Measurements from ENCODE around the gene CALML6. TPM values are rescaled to one million over a fixed set of nuclear protein-coding genes. Genes with fewer than 3 reads are reported as not detected.

Gene CALML6
- total and polyA plus RNA-seq, 10 of the 15 experiments (the other 5 are each of a cell fraction or from before 2014, with no cell fraction given), result 0.07 to 1.3 (median 0.21) TPM; not detected in 5

DNA sequence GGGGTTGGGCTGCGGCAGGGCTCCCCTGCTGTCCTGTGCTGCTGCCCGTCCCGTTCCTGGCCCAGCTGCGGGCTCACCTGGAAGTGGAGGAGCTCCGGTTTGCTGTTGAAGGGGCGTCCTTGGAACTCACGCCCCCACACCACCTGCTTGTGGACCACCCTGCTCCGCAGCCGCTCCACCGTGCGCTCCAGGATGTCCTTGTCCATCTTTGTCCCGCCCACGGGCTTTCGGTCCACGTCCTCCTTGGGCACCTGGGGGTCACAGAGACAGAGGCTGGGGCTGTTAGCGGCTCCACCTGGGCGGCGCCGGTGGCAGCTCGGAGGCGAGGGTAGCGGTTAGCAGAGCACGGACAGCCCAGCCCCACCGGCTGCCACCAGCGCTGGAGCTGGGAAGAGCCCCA is 49.8 kb downstream of the CALML6 start:
- H3K36me3 ChIP-seq (ENCODE audit: control insufficient read depth in 2 of 2, insufficient read depth in 2 of 2, low read length in 1 of 2), result no peaks in the 10 kb centered on the region
- H3K4me1 ChIP-seq (ENCODE audit: control insufficient read depth, insufficient read depth, low read length), result no peaks in the 10 kb centered on the region
- intact Hi-C loops (cut with micrococcal nuclease; ENCODE audit: unreplicated experiment), result loop anchor here (5.0 kb wide), 1 partner anchor 207 kb away; no protein-coding TSS in a partner anchor
- no peaks in the 10 kb centered on the region for H3K9me3 ChIP-seq (replicated peaks; ENCODE audit: control insufficient read depth, insufficient read depth, low read length)
- ChIA-PET CTCF (no interaction called here), POLR2A (no interaction called here), SMC1A (ENCODE audit: uncharacterized antibody, unreplicated experiment) (no interaction called here), RAD21 (ENCODE audit: unreplicated experiment) (no interaction called here)
- no peak overlapping the region for H3K4me3 ChIP-seq
- DNase-seq (ENCODE audit: low read depth, low spot score) (no peak), FAIRE-seq (no peak), ATAC-seq (no peak)
- peaks cover 0 to 3% of the 10 kb centered on the region in 2 experiments; a peak in 2 of 4 replicates for H3K27me3 ChIP-seq (replicated peaks in 1 of 2; ENCODE audit: control insufficient read depth in 2 of 2, insufficient read depth in 2 of 2, low read length in 1 of 2)
- TF ChIP-seq, protein P1, sequence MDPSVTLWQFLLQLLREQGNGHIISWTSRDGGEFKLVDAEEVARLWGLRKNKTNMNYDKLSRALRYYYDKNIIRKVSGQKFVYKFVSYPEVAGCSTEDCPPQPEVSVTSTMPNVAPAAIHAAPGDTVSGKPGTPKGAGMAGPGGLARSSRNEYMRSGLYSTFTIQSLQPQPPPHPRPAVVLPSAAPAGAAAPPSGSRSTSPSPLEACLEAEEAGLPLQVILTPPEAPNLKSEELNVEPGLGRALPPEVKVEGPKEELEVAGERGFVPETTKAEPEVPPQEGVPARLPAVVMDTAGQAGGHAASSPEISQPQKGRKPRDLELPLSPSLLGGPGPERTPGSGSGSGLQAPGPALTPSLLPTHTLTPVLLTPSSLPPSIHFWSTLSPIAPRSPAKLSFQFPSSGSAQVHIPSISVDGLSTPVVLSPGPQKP (IDR thresholded peaks at IDR 0.05; ENCODE audit: low read depth, low read length), result no peak
- TF ChIP-seq ZZZ3 (IDR thresholded peaks at IDR 0.05; ENCODE audit: control insufficient read depth, insufficient read length, low read depth), result no peak
- TF ChIP-seq EP300 (IDR thresholded peaks at IDR 0.05; ENCODE audit: borderline replicate concordance in 1 of 2, control insufficient read depth in 1 of 2, low read depth in 2 of 2, low read length in 2 of 2), result no peak
- TF ChIP-seq POU2F2 (IDR thresholded peaks at IDR 0.05; ENCODE audit: borderline replicate concordance, low read depth, low read length), result no peak
- no peak for TF ChIP-seq SUZ12 (IDR thresholded peaks at IDR 0.05; ENCODE audit: unreplicated experiment)
- TF ChIP-seq JUNB (IDR thresholded peaks at IDR 0.05), result no peak
- TF ChIP-seq BRCA1 (IDR thresholded peaks at IDR 0.05; ENCODE audit: low read depth, low read length), result no peak
- TF ChIP-seq NFYB (IDR thresholded peaks at IDR 0.05; ENCODE audit: insufficient read depth, low read depth, low read length), result no peak
- TF ChIP-seq, protein P2, sequence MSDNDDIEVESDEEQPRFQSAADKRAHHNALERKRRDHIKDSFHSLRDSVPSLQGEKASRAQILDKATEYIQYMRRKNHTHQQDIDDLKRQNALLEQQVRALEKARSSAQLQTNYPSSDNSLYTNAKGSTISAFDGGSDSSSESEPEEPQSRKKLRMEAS (IDR thresholded peaks at IDR 0.05; ENCODE audit: low read depth, low read length), result no peak
- no peak for TF ChIP-seq SIN3A (IDR thresholded peaks at IDR 0.05; ENCODE audit: low read depth, low read length)
- no peak for TF ChIP-seq NFXL1 (IDR thresholded peaks at IDR 0.05; ENCODE audit: borderline replicate concordance)
- no peak for TF ChIP-seq CREB1 (IDR thresholded peaks at IDR 0.05; ENCODE audit: low read depth)
- no peak for TF ChIP-seq KAT2A (conservative IDR thresholded peaks at IDR 0.05; ENCODE audit: control insufficient read depth, low read depth, low read length)
- TF ChIP-seq MEF2A (IDR thresholded peaks at IDR 0.05; ENCODE audit: insufficient read depth, low read depth, low read length), result no peak
- TF ChIP-seq ZNF217 (IDR thresholded peaks at IDR 0.05), result no peak
- no peak for TF ChIP-seq BMI1 (IDR thresholded peaks at IDR 0.05; ENCODE audit: borderline replicate concordance)
- TF ChIP-seq TBL1XR1 (IDR thresholded peaks at IDR 0.05; ENCODE audit: low read depth, low read length), result no peak
- BruUV-seq (replicated peaks), result no TSS peak
- no peak overlapping the region for H3K27ac ChIP-seq (ENCODE audit: control insufficient read depth, insufficient read depth)
- H2AFZ ChIP-seq (ENCODE audit: control insufficient read depth, low read depth, low read length), result no peak overlapping the region
- no peaks in the 10 kb centered on the region for H4K20me1 ChIP-seq (ENCODE audit: control insufficient read depth, insufficient read depth)
- 50% methylated on average over 18 of the region's 25 CpGs for WGBS (ENCODE audit: insufficient coverage, insufficient replicate concordance, low lambda C conversion rate, missing lambda C conversion rate)
- H3K79me2 ChIP-seq (ENCODE audit: control insufficient read depth, insufficient read depth, low read length), result no peaks in the 10 kb centered on the region
- in situ Hi-C loops (cut with MboI), result loop anchor here (25.0 kb wide), 1 partner anchor 822 kb away; no protein-coding TSS in a partner anchor
- no peak overlapping the region for H3K9ac ChIP-seq (ENCODE audit: control insufficient read depth, insufficient read depth, low read length)
- H3K4me2 ChIP-seq (ENCODE audit: control insufficient read depth, insufficient read depth), result no peak overlapping the region

Measured in GM12878 (cell line).